HG02642 (cell line): Measurements from ENCODE around the gene OR13J1.

ENCODE experiments used
- ATAC-seq: cut with Tn5 transposase; IDR thresholded peaks from one replicate; pipeline ENCODE4 v1.9.1; 2021; ENCODE audit warnings: mild to moderate bottlenecking; ENCODE audit not compliant: unreplicated experiment, poor library complexity

Gene OR13J1

GRCh38 chr9:35836595-35836994 lies 33.6 kb downstream of the OR13J1 start:
- ATAC-seq, result no peak

- no peak for ATAC-seq
Measured at GRCh38 chr9:35835766-35836165, 34.4 kb downstream of the OR13J1 start.

- no peak for ATAC-seq
Measured at GRCh38 chr9:35835216-35835632, 35.0 kb downstream of the OR13J1 start.

GRCh38 chr9:35834260-35835215 lies 35.7 kb downstream of the OR13J1 start:
- ATAC-seq, result no peak

GRCh38 chr9:35832814-35833213 lies 37.4 kb downstream of the OR13J1 start:
- no peak for ATAC-seq

- ATAC-seq, result no peak
Measured at GRCh38 chr9:35831040-35831439, 39.2 kb downstream of the OR13J1 start.

- no peak for ATAC-seq
Measured at GRCh38 chr9:35829764-35830096, 40.5 kb downstream of the OR13J1 start.

- peak; percentile 83 for ATAC-seq
Measured at GRCh38 chr9:35829084-35829763, 41.0 kb downstream of the OR13J1 start, which contains the start of gene TMEM8B. TMEM8B (plus strand) TSS chr9:35829228; CDS start chr9:35829448, 220 bp downstream.

- no peak for ATAC-seq
Measured at GRCh38 chr9:35828716-35829083, 41.5 kb downstream of the OR13J1 start, which contains the start of gene FAM221B. FAM221B (minus strand) TSS chr9:35828732; CDS start chr9:35826161, 2,571 bp downstream.

GRCh38 chr9:35827486-35827885 lies 42.7 kb downstream of the OR13J1 start:
- no peak for ATAC-seq

- ATAC-seq, result peak; percentile 38
Measured at GRCh38 chr9:35826071-35826701, 44.0 kb downstream of the OR13J1 start.

- ATAC-seq, result no peak
Measured at GRCh38 chr9:35822926-35823325, 47.3 kb downstream of the OR13J1 start.

GRCh38 chr9:35820076-35820475 lies 50.1 kb downstream of the OR13J1 start:
- no peak for ATAC-seq
